GM23248 (cell line): ENCODE measurements around the gene GSTM1. TPM values are rescaled to one million over a fixed set of nuclear protein-coding genes. Genes with fewer than 3 reads are reported as not detected.
A peak's percentile ranks its signal among the peaks of the same experiment; 100 is the strongest.

Source experiments
- DNase-seq: peaks from one replicate; pipeline ENCODE4 v3.0.0-alpha.2; 2015
- H2AFZ ChIP-seq: fragments of 200-600 bp; sonication (generic); 2 replicates; pipeline ENCODE4 v1.6.1; 2016; ENCODE audit warnings: antibody characterized with exemption
- H3F3A ChIP-seq: fragments of 200-600 bp; sonication (generic); 2 replicates; pipeline ENCODE4 v1.6.1; 2016; ENCODE audit warnings: mild to moderate bottlenecking, antibody characterized with exemption, mixed run types; ENCODE audit not compliant: insufficient read depth
- H3K27ac ChIP-seq: fragments of 200-600 bp; sonication (generic); 2 replicates; pipeline ENCODE4 v1.5.1; 2016; ENCODE audit warnings: mild to moderate bottlenecking
- H3K27me3 ChIP-seq: fragments of 200-600 bp; sonication (generic); replicated peaks from 2 replicates; pipeline ENCODE4 v1.6.1; 2016; ENCODE audit warnings: mild to moderate bottlenecking; ENCODE audit not compliant: insufficient read depth
- H3K36me3 ChIP-seq: fragments of 200-600 bp; sonication (generic); 2 replicates; pipeline ENCODE4 v1.6.1; 2016; ENCODE audit warnings: low read depth, mild to moderate bottlenecking
- H3K4me1 ChIP-seq: fragments of 200-600 bp; sonication (generic); 2 replicates; pipeline ENCODE4 v1.6.1; 2016; ENCODE audit warnings: mild to moderate bottlenecking; ENCODE audit not compliant: insufficient read depth
- H3K4me2 ChIP-seq: fragments of 200-600 bp; sonication (generic); one replicate; pipeline ENCODE4 v1.6.1; 2016; ENCODE audit warnings: mild to moderate bottlenecking; ENCODE audit not compliant: unreplicated experiment
- H3K4me3 ChIP-seq: fragments of 200-600 bp; sonication (generic); 2 replicates; pipeline ENCODE4 v1.5.1; 2016; ENCODE audit warnings: mild to moderate bottlenecking
- H3K79me2 ChIP-seq: fragments of 200-600 bp; sonication (generic); 2 replicates; pipeline ENCODE4 v1.6.1; 2016; ENCODE audit warnings: mild to moderate bottlenecking; ENCODE audit not compliant: insufficient read depth
- H3K9ac ChIP-seq: fragments of 200-600 bp; sonication (generic); 2 replicates; pipeline ENCODE4 v1.6.1; 2016; ENCODE audit warnings: mild to moderate bottlenecking
- H3K9me2 ChIP-seq: fragments of 200-600 bp; sonication (generic); 2 replicates; pipeline ENCODE4 v1.6.1; 2016; ENCODE audit warnings: mixed run types, mild to moderate bottlenecking, moderate library complexity; ENCODE audit not compliant: insufficient read depth
- H3K9me3 ChIP-seq: fragments of 200-600 bp; sonication (generic); one replicate; pipeline ENCODE4 v1.6.1; 2017; ENCODE audit warnings: low read depth
- H4K20me1 ChIP-seq: fragments of 200-600 bp; sonication (generic); 2 replicates; pipeline ENCODE4 v1.6.0; 2016; ENCODE audit not compliant: insufficient read depth
- EZH2 ChIP-seq: fragments of 200-600 bp; sonication (generic); IDR thresholded peaks from 2 replicates; pipeline ENCODE4 v1.6.1; 2018; ENCODE audit warnings: antibody characterized with exemption, mild to moderate bottlenecking; ENCODE audit not compliant: insufficient read depth, poor library complexity, severe bottlenecking
- EZH2phosphoT487 ChIP-seq: fragments of 200-600 bp; sonication (generic); IDR thresholded peaks from 2 replicates; pipeline ENCODE4 v1.6.1; 2018; ENCODE audit warnings: antibody characterized with exemption, moderate library complexity, mild to moderate bottlenecking, low read depth; ENCODE audit not compliant: insufficient read depth
- WGBS, 2 experiments: methylation state at CpG; one replicate each; pipeline ENCODE4 v1.1.6; 2015 to 2017; ENCODE audit warnings: low lambda C conversion rate in 2 of 2, low coverage in 1 of 2; ENCODE audit errors: missing lambda C conversion rate in 2 of 2; 5-methylcytosine and 5-hydroxymethylcytosine counted together
- in situ Hi-C: fragments of 300-500 bp; cut with MboI; formaldehyde crosslinking; loops from 2 replicates; pipeline ENCODE4 v1.15.0; 2020
- polyA plus RNA-seq: library from polyadenylated mRNA; unstranded; fragments of >200 nt; fragmentation: Nextera tagmentation; extraction: Ambion mirVana; gene quantifications from 2 replicates; pipeline ENCODE4 v1.2.1, GENCODE V29; 2016
- total RNA-seq: library from RNA; depleted of rRNA; stranded (reverse); fragments of >200 nt; shearing (Covaris generic); gene quantifications from 2 replicates; pipeline ENCODE4 v1.2.3, GENCODE V29; 2014; rRNA removed

Gene GSTM1
- total RNA-seq, result not detected in 2 replicates
- polyA plus RNA-seq, result not detected in 2 replicates

- no peak within 1 kb of the TSS for H3K4me3 ChIP-seq
- H4K20me1 ChIP-seq, result no peaks in the 10 kb centered on the region
- H3K27me3 ChIP-seq, result no peaks in the 10 kb centered on the region
- H3F3A ChIP-seq, result no peaks in the 10 kb centered on the region
- no peak within 1 kb of the TSS for H3K9ac ChIP-seq
- WGBS, 2 experiments, result no CpG with 5 or more reads among the region's 46 CpGs
- TF ChIP-seq EZH2phosphoT487, result no peak
- no peak for TF ChIP-seq EZH2
- H3K4me1 ChIP-seq, result no peaks in the 10 kb centered on the region
- in situ Hi-C loops, result no loop called here
- H3K36me3 ChIP-seq, result no peaks in the 10 kb centered on the region
- no peak for DNase-seq
- H3K27ac ChIP-seq, result no peak within 1 kb of the TSS
- no peak within 1 kb of the TSS for H3K4me2 ChIP-seq
- H3K79me2 ChIP-seq, result no peaks in the 10 kb centered on the region
- no peaks in the 10 kb centered on the region for H3K9me3 ChIP-seq
- H3K9me2 ChIP-seq, result no peaks in the 10 kb centered on the region
- no peak within 1 kb of the TSS for H2AFZ ChIP-seq
Measured at GRCh38 chr1:109687641-109688499, at the start of gene GSTM1. TSS of gene GSTM1 (plus strand) at chr1:109687817. CDS start at chr1:109687874, 57 bp downstream.

DNA sequence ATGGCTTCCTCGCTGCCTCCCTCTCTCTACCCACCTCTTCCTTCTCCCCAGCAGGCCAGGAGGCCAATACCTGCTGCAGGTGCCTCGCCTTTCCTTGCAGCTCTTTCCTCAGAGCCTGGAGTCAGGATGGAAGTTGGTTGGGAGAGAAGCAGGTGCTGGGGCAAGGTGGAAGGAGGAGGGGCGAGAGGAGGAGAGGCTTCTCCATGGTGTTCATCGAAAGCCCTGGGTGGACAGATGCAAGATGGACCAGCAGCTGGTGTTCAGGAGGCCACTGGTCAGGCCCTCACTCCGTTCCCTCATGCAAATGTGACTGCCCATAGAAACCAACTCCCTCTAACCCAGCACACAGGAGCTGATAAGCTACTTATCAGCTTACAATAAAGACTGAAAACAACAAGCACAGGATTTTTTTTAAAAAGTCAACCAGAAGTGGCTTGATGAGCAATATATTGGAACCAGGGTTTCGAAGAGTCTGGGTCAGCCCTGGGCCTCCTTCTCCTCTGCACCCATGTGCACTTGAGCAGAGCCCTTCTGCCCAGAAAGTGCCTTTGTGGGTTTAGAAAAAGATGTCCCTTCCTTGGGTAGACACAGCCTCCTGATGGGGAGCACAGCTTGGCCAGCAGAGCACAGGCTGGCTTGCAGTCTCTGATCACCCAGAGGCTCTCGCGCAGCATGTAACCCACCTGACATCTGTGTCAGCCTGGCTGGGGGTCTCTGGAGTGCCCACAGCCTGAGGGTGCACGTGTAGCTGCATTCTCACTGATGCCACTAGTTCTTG, 48.4 kb upstream of the GSTM1 start:
- DNase-seq, result no peak
- Histone ChIP-seq H4K20me1 (no peaks in the 10 kb centered on the region), H3K4me2 (no peak overlapping the region), H2AFZ (no peak overlapping the region), H3K4me1 (peaks cover 13% of the 10 kb centered on the region), H3K79me2 (no peaks in the 10 kb centered on the region), H3K9me3 (no peaks in the 10 kb centered on the region), H3K27me3 (no peaks in the 10 kb centered on the region), H3K9ac (no peak overlapping the region), H3K27ac (no peak overlapping the region), H3K36me3 (no peaks in the 10 kb centered on the region), H3F3A (peaks cover 13% of the 10 kb centered on the region), H3K4me3 (no peak overlapping the region), H3K9me2 (no peaks in the 10 kb centered on the region)
- TF ChIP-seq EZH2phosphoT487, result no peak
- TF ChIP-seq EZH2, result no peak
- 67 to 71% methylated on average over 8 to 9 of the region's 9 CpGs for WGBS, 2 experiments
- in situ Hi-C loops, result no loop called here

GRCh38 chr1:109639841-109640184, 47.8 kb upstream of the GSTM1 start:
- H2AFZ ChIP-seq, result no peak overlapping the region
- no peaks in the 10 kb centered on the region for H4K20me1 ChIP-seq
- 42 to 48% methylated on average over 6 of the region's 6 CpGs for WGBS, 2 experiments
- H3K79me2 ChIP-seq, result no peaks in the 10 kb centered on the region
- H3K9me3 ChIP-seq, result no peaks in the 10 kb centered on the region
- no peak overlapping the region for H3K27ac ChIP-seq
- H3F3A ChIP-seq, result peaks cover 13% of the 10 kb centered on the region
- no peaks in the 10 kb centered on the region for H3K9me2 ChIP-seq
- no peaks in the 10 kb centered on the region for H3K27me3 ChIP-seq
- H3K36me3 ChIP-seq, result no peaks in the 10 kb centered on the region
- no peak for DNase-seq
- no peak overlapping the region for H3K4me2 ChIP-seq
- no peak overlapping the region for H3K9ac ChIP-seq
- no peak overlapping the region for H3K4me3 ChIP-seq
- in situ Hi-C loops, result loop anchor here (10.0 kb wide), 2 partner anchors 115 to 345 kb away; partner anchors contain the start of gene AHCYL1
- H3K4me1 ChIP-seq, result peaks cover 13% of the 10 kb centered on the region
- TF ChIP-seq EZH2phosphoT487, result no peak
- TF ChIP-seq EZH2, result no peak

DNA sequence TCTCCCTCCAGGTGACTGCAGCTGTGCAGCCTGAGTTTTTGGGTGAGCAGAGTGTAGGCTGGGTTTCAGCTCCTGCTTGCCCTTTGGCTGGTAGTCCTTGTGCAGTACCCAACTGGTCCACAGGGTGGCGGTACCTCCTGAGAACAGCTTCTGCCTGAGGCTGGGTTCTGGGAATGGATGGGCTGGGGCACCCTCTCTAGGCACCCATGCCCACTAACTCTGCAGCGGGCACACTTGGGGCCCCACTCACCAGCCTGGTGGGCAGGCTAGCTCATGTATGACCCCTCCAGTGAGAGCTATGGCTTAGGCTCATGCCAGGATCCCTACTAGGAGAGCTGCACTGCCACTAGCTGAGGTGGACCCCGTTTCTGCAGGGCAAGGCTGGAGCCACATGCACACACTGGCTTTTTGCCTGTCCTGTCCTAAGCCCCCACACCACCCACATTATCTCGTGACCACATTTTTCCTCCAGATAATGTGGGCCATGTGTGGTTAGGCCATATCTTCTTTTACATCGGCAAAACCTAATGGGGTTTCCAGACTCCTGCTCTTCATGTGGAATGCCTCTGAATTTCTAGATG, 47.2 kb upstream of the GSTM1 start:
- Histone ChIP-seq H3K9me2 (no peaks in the 10 kb centered on the region), H3K36me3 (no peaks in the 10 kb centered on the region), H3K27me3 (no peaks in the 10 kb centered on the region), H3K9me3 (no peaks in the 10 kb centered on the region), H3K27ac (no peak overlapping the region), H4K20me1 (no peaks in the 10 kb centered on the region), H3K4me1 (peaks cover 13% of the 10 kb centered on the region), H3K4me3 (no peak overlapping the region), H3F3A (peaks cover 9% of the 10 kb centered on the region), H2AFZ (no peak overlapping the region), H3K4me2 (no peak overlapping the region), H3K79me2 (no peaks in the 10 kb centered on the region), H3K9ac (no peak overlapping the region)
- TF ChIP-seq EZH2, result no peak
- TF ChIP-seq EZH2phosphoT487, result no peak
- in situ Hi-C loops, result loop anchor here (10.0 kb wide), 2 partner anchors 114 to 344 kb away; partner anchors contain the start of gene AHCYL1
- WGBS, 2 experiments, result 28 to 30% methylated on average over 5 of the region's 5 CpGs
- peak; percentile 69 for DNase-seq
